PC-3 (cell line): ENCODE measurements around the gene DDX46. TPM values are rescaled to one million over a fixed set of nuclear protein-coding genes. Genes with fewer than 3 reads are reported as not detected.
"Not testable (repeated sequence)": the region's sequence is repeated elsewhere in the genome, so short reads cannot be mapped to it uniquely, and the experiment has no call there.

Source experiments
- ATAC-seq: fragments of 200-7000 bp; cut with Tn5 transposase; 2 replicates; pipeline ENCODE4 v1.9.1; 2020; ENCODE audit warnings: mild to moderate bottlenecking, moderate library complexity
- BruUV-seq: library from RNA; stranded (reverse); fragments of 400-500 nt; replicated peaks from 2 replicates; lab custom pipeline; 2021; lab: Mats Ljungman, UMichigan
- CTCF ChIA-PET: fragments of 300-600 bp; sonication (Branson Sonifier 250); formaldehyde crosslinking; loops from one replicate; lab custom pipeline; 2022; ENCODE audit warnings: antibody characterized with exemption; lab: Charles Lee
- POLR2A ChIA-PET: fragments of 300-600 bp; sonication (Branson Sonifier 250); formaldehyde crosslinking; loops from one replicate; lab custom pipeline; 2022; ENCODE audit warnings: antibody characterized with exemption; ENCODE audit not compliant: unreplicated experiment; lab: Charles Lee
- DNase-seq: peaks from one replicate; pipeline ENCODE4 v3.0.0-alpha.2; 2015
- H2AFZ ChIP-seq: fragments of 300-600 bp; sonication (generic); 2 replicates; pipeline ENCODE4 v1.6.0; 2016; ENCODE audit warnings: antibody characterized with exemption, low read length
- H3F3A ChIP-seq: fragments of 300-600 bp; sonication (generic); one replicate; pipeline ENCODE4 v1.6.0; 2017; ENCODE audit warnings: antibody characterized with exemption, low read length, control low read depth, mild to moderate bottlenecking; ENCODE audit not compliant: unreplicated experiment
- H3K27ac ChIP-seq: fragments of 300-600 bp; sonication (generic); 2 replicates; pipeline ENCODE4 v1.5.1; 2016; ENCODE audit warnings: mild to moderate bottlenecking, low read length
- H3K27me3 ChIP-seq: fragments of 300-600 bp; sonication (generic); 2 replicates; pipeline ENCODE4 v1.6.1; 2016; ENCODE audit warnings: low read length, mixed read lengths
- H3K36me3 ChIP-seq: fragments of 300-600 bp; sonication (generic); 2 replicates; pipeline ENCODE4 v1.6.1; 2016; ENCODE audit warnings: low read depth, mixed run types, low read length, mixed read lengths
- H3K4me1 ChIP-seq: fragments of 300-600 bp; sonication (generic); 2 replicates; pipeline ENCODE4 v1.5.1; 2016; ENCODE audit warnings: low read length; ENCODE audit not compliant: insufficient read depth
- H3K4me2 ChIP-seq: fragments of 300-600 bp; sonication (generic); 2 replicates; pipeline ENCODE4 v1.6.0; 2016; ENCODE audit warnings: low read length
- H3K4me3 ChIP-seq: fragments of 300-600 bp; sonication (generic); 2 replicates; pipeline ENCODE4 v1.5.1; 2016; ENCODE audit warnings: mild to moderate bottlenecking, low read length, mixed read lengths
- H3K79me2 ChIP-seq: fragments of 300-600 bp; sonication (generic); 2 replicates; pipeline ENCODE4 v1.6.1; 2017; ENCODE audit warnings: low read length, mixed read lengths
- H3K9ac ChIP-seq: fragments of 300-600 bp; sonication (generic); 2 replicates; pipeline ENCODE4 v1.6.0; 2016; ENCODE audit warnings: mild to moderate bottlenecking, low read length
- H3K9me2 ChIP-seq: fragments of 300-600 bp; sonication (generic); replicated peaks from 2 replicates; pipeline ENCODE4 v1.6.1; 2016; ENCODE audit warnings: mixed run types, low read length, mixed read lengths
- H3K9me3 ChIP-seq: fragments of 300-600 bp; sonication (generic); 2 replicates; pipeline ENCODE4 v1.6.1; 2016; ENCODE audit warnings: low read length, mixed read lengths
- H4K20me1 ChIP-seq: fragments of 300-600 bp; sonication (generic); 2 replicates; pipeline ENCODE4 v1.6.1; 2016; ENCODE audit warnings: low read length, mixed read lengths
- EZH2 ChIP-seq: fragments of 300-600 bp; sonication (generic); IDR thresholded peaks from one replicate; pipeline ENCODE4 v1.6.1; 2017; ENCODE audit warnings: antibody characterized with exemption, mild to moderate bottlenecking, low read length; ENCODE audit not compliant: unreplicated experiment
- EZH2phosphoT487 ChIP-seq: fragments of 300-600 bp; sonication (generic); IDR thresholded peaks from 2 replicates; pipeline ENCODE4 v1.6.1; 2018; ENCODE audit warnings: mild to moderate bottlenecking, antibody characterized with exemption, low read length, borderline replicate concordance
- intact Hi-C: fragments of 100-400 bp; cut with micrococcal nuclease; formaldehyde crosslinking; loops from 2 replicates; pipeline ENCODE4 v1.9.0; 2023
- total RNA-seq: library from RNA; depleted of rRNA; stranded (reverse); fragments of >200 nt; gene quantifications from 2 replicates; pipeline ENCODE4 v1.2.3, GENCODE V29; 2014
- TF ChIP-seq, protein P1 (sequence below): fragments of 300-600 bp; sonication (generic); conservative IDR thresholded peaks from 2 replicates; pipeline ENCODE4 v1.5.1; 2017; ENCODE audit warnings: antibody characterized with exemption, low read depth, mild to moderate bottlenecking, low read length

DDX46 gene
- total RNA-seq, 1 experiment from 2014 or later = 29.0 TPM

DNA sequence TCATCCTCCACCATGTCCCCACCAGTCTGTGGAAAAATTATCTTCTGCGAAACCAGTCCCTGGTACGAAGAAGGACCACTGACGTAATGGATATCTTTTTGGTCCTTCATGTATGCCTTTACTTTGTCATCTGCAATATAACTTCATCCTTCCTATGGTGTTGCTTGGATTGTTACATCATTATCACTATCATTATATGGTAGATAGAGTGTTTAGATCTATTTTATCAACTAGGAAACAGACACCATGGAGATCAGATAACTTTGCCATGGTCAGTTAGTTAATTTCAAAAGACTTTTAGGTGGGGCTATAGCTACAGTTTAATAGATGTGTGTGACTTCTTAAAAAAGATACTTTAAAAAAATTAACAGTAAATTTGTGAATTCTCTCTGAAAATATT is 44.0 kb upstream of the DDX46 start:
- DNase-seq (no peak), ATAC-seq (no peak)
- Histone ChIP-seq H3K4me3 (no peak overlapping the region), H3K4me2 (no peak overlapping the region), H3F3A (no peaks in the 10 kb centered on the region), H4K20me1 (no peaks in the 10 kb centered on the region), H3K9me2 (no peaks in the 10 kb centered on the region), H3K27ac (no peak overlapping the region), H3K27me3 (no peaks in the 10 kb centered on the region), H3K9me3 (no peaks in the 10 kb centered on the region), H3K9ac (no peak overlapping the region), H3K79me2 (no peaks in the 10 kb centered on the region), H2AFZ (no peak overlapping the region), H3K36me3 (no peaks in the 10 kb centered on the region; the same call in 1 of the 2 replicates), H3K4me1 (no peaks in the 10 kb centered on the region)
- ChIA-PET CTCF (no interaction called here), POLR2A (no interaction called here)
- intact Hi-C loops = no loop called here
- no TSS peak for BruUV-seq
- TF ChIP-seq EZH2phosphoT487 (no peak), EZH2 (no peak)
- TF ChIP-seq, protein P1, sequence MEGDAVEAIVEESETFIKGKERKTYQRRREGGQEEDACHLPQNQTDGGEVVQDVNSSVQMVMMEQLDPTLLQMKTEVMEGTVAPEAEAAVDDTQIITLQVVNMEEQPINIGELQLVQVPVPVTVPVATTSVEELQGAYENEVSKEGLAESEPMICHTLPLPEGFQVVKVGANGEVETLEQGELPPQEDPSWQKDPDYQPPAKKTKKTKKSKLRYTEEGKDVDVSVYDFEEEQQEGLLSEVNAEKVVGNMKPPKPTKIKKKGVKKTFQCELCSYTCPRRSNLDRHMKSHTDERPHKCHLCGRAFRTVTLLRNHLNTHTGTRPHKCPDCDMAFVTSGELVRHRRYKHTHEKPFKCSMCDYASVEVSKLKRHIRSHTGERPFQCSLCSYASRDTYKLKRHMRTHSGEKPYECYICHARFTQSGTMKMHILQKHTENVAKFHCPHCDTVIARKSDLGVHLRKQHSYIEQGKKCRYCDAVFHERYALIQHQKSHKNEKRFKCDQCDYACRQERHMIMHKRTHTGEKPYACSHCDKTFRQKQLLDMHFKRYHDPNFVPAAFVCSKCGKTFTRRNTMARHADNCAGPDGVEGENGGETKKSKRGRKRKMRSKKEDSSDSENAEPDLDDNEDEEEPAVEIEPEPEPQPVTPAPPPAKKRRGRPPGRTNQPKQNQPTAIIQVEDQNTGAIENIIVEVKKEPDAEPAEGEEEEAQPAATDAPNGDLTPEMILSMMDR = no peak

DNA sequence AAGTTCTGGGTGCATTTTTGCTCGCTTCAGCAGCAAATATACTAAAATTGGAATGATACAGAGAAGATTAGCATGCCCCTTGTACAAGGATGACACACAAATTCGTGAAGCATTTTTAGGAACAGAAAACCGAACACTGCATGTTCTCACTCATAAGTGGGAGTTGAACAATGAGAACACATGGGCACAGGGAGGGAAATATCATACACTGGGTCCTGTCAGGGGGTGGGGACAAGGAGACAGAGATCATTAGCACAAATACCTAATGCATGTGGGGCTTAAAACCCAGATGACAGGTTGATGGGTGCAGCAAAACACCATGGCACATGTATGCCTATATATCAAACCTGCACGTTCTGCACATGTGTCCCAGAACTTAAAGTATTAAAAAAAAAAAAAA is 43.1 kb upstream of the DDX46 start:
- H3K27ac ChIP-seq, ATAC-seq, DNase-seq, H4K20me1 ChIP-seq, H3K4me3 ChIP-seq, H3K9me2 ChIP-seq, POLR2A ChIA-PET, H3K4me1 ChIP-seq, H2AFZ ChIP-seq, H3K4me2 ChIP-seq, BruUV-seq, H3K9ac ChIP-seq, H3F3A ChIP-seq, H3K9me3 ChIP-seq, intact Hi-C loops, H3K27me3 ChIP-seq, CTCF ChIA-PET, H3K79me2 ChIP-seq, H3K36me3 ChIP-seq: not testable (repeated sequence)

DNA sequence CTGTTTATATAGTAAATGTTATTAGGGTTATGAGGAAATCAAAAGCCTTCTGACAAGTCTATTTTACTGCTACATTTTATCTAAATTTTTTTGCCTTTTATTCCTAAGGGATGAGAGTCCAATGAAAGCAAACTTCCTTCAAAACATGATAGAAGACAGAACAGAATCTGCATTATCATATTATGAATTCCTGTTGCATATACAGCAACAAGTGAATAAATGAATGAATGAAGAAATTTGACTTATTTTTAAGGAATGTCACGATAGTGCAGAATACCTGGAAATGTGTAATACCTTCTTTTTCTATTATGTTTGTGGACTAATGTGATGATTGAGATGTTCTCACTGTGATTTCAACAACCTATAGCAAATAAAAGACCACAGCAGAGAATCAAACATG is 33.7 kb upstream of the DDX46 start:
- TSS peak; percentile 21 for BruUV-seq
- Histone ChIP-seq H2AFZ (no peak overlapping the region), H3K4me3 (no peak overlapping the region), H3K4me2 (no peak overlapping the region), H4K20me1 (no peaks in the 10 kb centered on the region), H3K9me3 (no peaks in the 10 kb centered on the region), H3K79me2 (no peaks in the 10 kb centered on the region), H3K36me3 (no peaks in the 10 kb centered on the region), H3K9ac (no peak overlapping the region), H3F3A (no peaks in the 10 kb centered on the region), H3K27ac (no peak overlapping the region), H3K4me1 (no peaks in the 10 kb centered on the region), H3K9me2 (no peaks in the 10 kb centered on the region), H3K27me3 (no peaks in the 10 kb centered on the region)
- POLR2A ChIA-PET = no interaction called here
- TF ChIP-seq EZH2 = no peak
- TF ChIP-seq, protein P1 = no peak
- no peak for TF ChIP-seq EZH2phosphoT487
- CTCF ChIA-PET = no interaction called here
- DNase-seq (no peak), ATAC-seq (no peak)
- intact Hi-C loops = no loop called here
